HepG2 (cell line): ENCODE results near the gene METAP1D. TPM values are rescaled to one million over a fixed set of nuclear protein-coding genes. Genes with fewer than 3 reads are reported as not detected.

ENCODE experiments used
- ATF5 ChIP-seq: sonication (generic); formaldehyde crosslinking; IDR thresholded peaks from 2 replicates; pipeline ENCODE4 v1.4.0; 2020; ENCODE audit warnings: mild to moderate bottlenecking, low read depth, missing genetic modification reagents
- DRAP1 ChIP-seq: IDR thresholded peaks from 2 replicates; pipeline ENCODE4 v1.6.1; 2016; ENCODE audit warnings: missing genetic modification reagents, missing compliant biosample characterization
- ESRRA ChIP-seq: sonication (generic); formaldehyde crosslinking; IDR thresholded peaks from 2 replicates; pipeline ENCODE4 v1.5.1; 2020; ENCODE audit warnings: mild to moderate bottlenecking, low read depth, missing genetic modification reagents
- FOXP4 ChIP-seq: sonication (generic); formaldehyde crosslinking; IDR thresholded peaks from 2 replicates; pipeline ENCODE4 v1.4.0; 2020; ENCODE audit warnings: missing genetic modification reagents
- HOMEZ ChIP-seq: IDR thresholded peaks from 2 replicates; pipeline ENCODE4 v1.6.1; 2016; ENCODE audit warnings: low read depth
- KDM5A ChIP-seq: fragments of 200-600 bp; sonication (generic); IDR thresholded peaks from 2 replicates; pipeline ENCODE4 v1.7.0; 2018; ENCODE audit warnings: antibody characterized with exemption, mild to moderate bottlenecking, low read length, borderline replicate concordance
- MXI1 ChIP-seq: IDR thresholded peaks from 3 replicates; pipeline ENCODE4 v1.6.1; 2012; ENCODE audit warnings: low read depth, low read length, inconsistent platforms, borderline replicate concordance
- MZF1 ChIP-seq: sonication (generic); formaldehyde crosslinking; IDR thresholded peaks from 2 replicates; pipeline ENCODE4 v1.8.1; 2023; ENCODE audit warnings: mild to moderate bottlenecking, missing genetic modification reagents, borderline replicate concordance
- RXRB ChIP-seq: IDR thresholded peaks from 2 replicates; pipeline ENCODE4 v1.6.1; 2016; ENCODE audit warnings: borderline replicate concordance, missing genetic modification reagents, missing compliant biosample characterization
- SIN3B ChIP-seq: fragments of 150-350 bp; IDR thresholded peaks from 2 replicates; pipeline ENCODE4 v1.6.1; 2014; ENCODE audit warnings: low read length
- SKI ChIP-seq: fragments of 450-650 bp; IDR thresholded peaks from one replicate; pipeline ENCODE4 v1.6.1; 2018; ENCODE audit warnings: mild to moderate bottlenecking; ENCODE audit not compliant: partially characterized antibody
- ZBTB46 ChIP-seq: sonication (generic); formaldehyde crosslinking; IDR thresholded peaks from 2 replicates; pipeline ENCODE4 v1.4.0; 2020; ENCODE audit warnings: mild to moderate bottlenecking, missing genetic modification reagents, borderline replicate concordance
- ZNF296 ChIP-seq: sonication (generic); formaldehyde crosslinking; conservative IDR thresholded peaks from 2 replicates; pipeline ENCODE4 v1.5.0; 2020; ENCODE audit warnings: mild to moderate bottlenecking, missing genetic modification reagents
- ZNF362 ChIP-seq: sonication (generic); formaldehyde crosslinking; IDR thresholded peaks from 2 replicates; pipeline ENCODE4 v1.4.0; 2020; ENCODE audit warnings: missing genetic modification reagents, mild to moderate bottlenecking, borderline replicate concordance
- ZNF383 ChIP-seq: sonication (generic); formaldehyde crosslinking; IDR thresholded peaks from 2 replicates; pipeline ENCODE4 v1.4.0; 2020; ENCODE audit warnings: missing genetic modification reagents, mild to moderate bottlenecking, borderline replicate concordance
- polyA plus RNA-seq, 8 experiments: library from polyadenylated mRNA; depleted of rRNA in 3 of 8; stranded (reverse) in 7 of 8; unstranded in 1 of 8; fragments of >200 nt; fragmentation: Illumina TruSeq in 4 of 8; extraction: Trizol in 4 of 8; gene quantifications; 2 replicates each; pipeline versions ENCODE4 v1.2.1 to v1.2.3, GENCODE V29; 2011 to 2016; ENCODE audit warnings: low read depth in 4 of 8, missing spikeins in 1 of 8, mixed read lengths in 1 of 8; ENCODE audit not compliant: insufficient read depth in 1 of 8
- total RNA-seq, 5 experiments: library from RNA; depleted of rRNA; stranded (reverse); fragments of >200 nt; fragmentation: Illumina TruSeq; extraction: Trizol; gene quantifications; 2 replicates each; pipeline ENCODE4 v1.2.3, GENCODE V29; 2016; ENCODE audit warnings: low read depth in 1 of 5

The METAP1D gene
- total and polyA plus RNA-seq, 2 of the 13 experiments (the other 11 are each of a cell fraction or from before 2014, with no cell fraction given) = 14.7 to 21.6 TPM

GRCh38 chr2:172086241-172087206, 86.8 kb downstream of the METAP1D start (continued):
- TF ChIP-seq ESRRA = no peak
- TF ChIP-seq ZNF362 (CRISPR knock-in tag) = no peak
- no peak for TF ChIP-seq ZNF383 (CRISPR knock-in tag)
- TF ChIP-seq ZNF296 = no peak
- no peak for TF ChIP-seq DRAP1 (CRISPR knock-in tag)
- no peak for TF ChIP-seq SKI
- no peak for TF ChIP-seq RXRB (CRISPR knock-in tag)
- no peak for TF ChIP-seq MZF1 (CRISPR knock-in tag)
- TF ChIP-seq KDM5A = no peak
- no peak for TF ChIP-seq ZBTB46 (CRISPR knock-in tag)
- TF ChIP-seq HOMEZ = no peak
- no peak for TF ChIP-seq SIN3B
- TF ChIP-seq MXI1 = no peak
- TF ChIP-seq ATF5 (CRISPR knock-in tag) = no peak
- TF ChIP-seq FOXP4 (CRISPR knock-in tag) = no peak
